Measurements from ENCODE around the gene GMNC. TPM values are rescaled to one million over a fixed set of nuclear protein-coding genes. Genes with fewer than 3 reads are reported as not detected.

Gene GMNC
- polyA plus RNA-seq, 1 donor from 2014 or later, result 0.48 TPM

DNA sequence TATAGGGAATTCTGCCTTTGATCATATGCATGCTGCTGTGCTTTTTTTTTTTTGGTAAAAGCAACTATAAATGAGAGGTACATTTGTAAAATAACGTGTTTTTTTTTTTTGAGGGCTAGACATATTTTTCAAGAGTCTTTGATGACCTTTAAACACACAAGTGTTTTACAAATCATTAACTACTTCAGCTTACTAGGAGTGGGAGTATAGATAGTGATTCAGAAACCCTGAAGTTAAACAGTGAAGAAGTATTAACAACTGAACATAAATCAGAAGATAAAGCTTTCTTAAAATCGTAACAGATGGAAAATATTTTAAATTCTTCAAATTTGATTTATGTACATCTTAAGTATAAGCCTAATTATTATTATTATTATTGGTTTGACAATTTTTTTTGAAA lies 2.9 kb upstream of the GMNC start:
- Histone ChIP-seq H3K79me2 (replicated peaks; ENCODE audit: insufficient read depth, low read length) (no peaks in the 10 kb centered on the region), H3K36me3 (ENCODE audit: insufficient read depth, low read length) (no peaks in the 10 kb centered on the region), H3K9me3 (ENCODE audit: low read length) (no peaks in the 10 kb centered on the region), H3K4me3 (ENCODE audit: low read length) (no peak overlapping the region), H3K27ac (ENCODE audit: low read length) (no peak overlapping the region), H4K20me1 (ENCODE audit: insufficient read depth) (no peaks in the 10 kb centered on the region), H2AFZ (ENCODE audit: low read depth, low read length) (no peak overlapping the region), H3K27me3 (ENCODE audit: insufficient read depth, low read depth, low read length) (peaks cover 61% of the 10 kb centered on the region), H3K4me2 (ENCODE audit: low read length) (no peak overlapping the region), H3K9me2 (ENCODE audit: insufficient read depth, low read length) (no peaks in the 10 kb centered on the region), H3F3A (ENCODE audit: insufficient read depth, low read length, poor library complexity, severe bottlenecking) (no peaks in the 10 kb centered on the region), H3K9ac (ENCODE audit: low read length) (no peak overlapping the region)
- no peak for TF ChIP-seq EP300 (conservative IDR thresholded peaks at IDR 0.05; ENCODE audit: poor library complexity, severe bottlenecking)
- no peak for TF ChIP-seq TAF1 (IDR thresholded peaks at IDR 0.05; ENCODE audit: low read depth)
- TF ChIP-seq EZH2 (IDR thresholded peaks at IDR 0.05; ENCODE audit: borderline replicate concordance, insufficient read depth, low read length, poor library complexity, severe bottlenecking), result no peak
- TF ChIP-seq, protein P1, sequence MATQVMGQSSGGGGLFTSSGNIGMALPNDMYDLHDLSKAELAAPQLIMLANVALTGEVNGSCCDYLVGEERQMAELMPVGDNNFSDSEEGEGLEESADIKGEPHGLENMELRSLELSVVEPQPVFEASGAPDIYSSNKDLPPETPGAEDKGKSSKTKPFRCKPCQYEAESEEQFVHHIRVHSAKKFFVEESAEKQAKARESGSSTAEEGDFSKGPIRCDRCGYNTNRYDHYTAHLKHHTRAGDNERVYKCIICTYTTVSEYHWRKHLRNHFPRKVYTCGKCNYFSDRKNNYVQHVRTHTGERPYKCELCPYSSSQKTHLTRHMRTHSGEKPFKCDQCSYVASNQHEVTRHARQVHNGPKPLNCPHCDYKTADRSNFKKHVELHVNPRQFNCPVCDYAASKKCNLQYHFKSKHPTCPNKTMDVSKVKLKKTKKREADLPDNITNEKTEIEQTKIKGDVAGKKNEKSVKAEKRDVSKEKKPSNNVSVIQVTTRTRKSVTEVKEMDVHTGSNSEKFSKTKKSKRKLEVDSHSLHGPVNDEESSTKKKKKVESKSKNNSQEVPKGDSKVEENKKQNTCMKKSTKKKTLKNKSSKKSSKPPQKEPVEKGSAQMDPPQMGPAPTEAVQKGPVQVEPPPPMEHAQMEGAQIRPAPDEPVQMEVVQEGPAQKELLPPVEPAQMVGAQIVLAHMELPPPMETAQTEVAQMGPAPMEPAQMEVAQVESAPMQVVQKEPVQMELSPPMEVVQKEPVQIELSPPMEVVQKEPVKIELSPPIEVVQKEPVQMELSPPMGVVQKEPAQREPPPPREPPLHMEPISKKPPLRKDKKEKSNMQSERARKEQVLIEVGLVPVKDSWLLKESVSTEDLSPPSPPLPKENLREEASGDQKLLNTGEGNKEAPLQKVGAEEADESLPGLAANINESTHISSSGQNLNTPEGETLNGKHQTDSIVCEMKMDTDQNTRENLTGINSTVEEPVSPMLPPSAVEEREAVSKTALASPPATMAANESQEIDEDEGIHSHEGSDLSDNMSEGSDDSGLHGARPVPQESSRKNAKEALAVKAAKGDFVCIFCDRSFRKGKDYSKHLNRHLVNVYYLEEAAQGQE (IDR thresholded peaks at IDR 0.05; ENCODE audit: borderline replicate concordance), result no peak
- TF ChIP-seq RAD21 (conservative IDR thresholded peaks at IDR 0.05), result no peak
- no peak for TF ChIP-seq SMC3 (conservative IDR thresholded peaks at IDR 0.05; ENCODE audit: poor library complexity)
- TF ChIP-seq MXI1 (conservative IDR thresholded peaks at IDR 0.05; ENCODE audit: poor library complexity, severe bottlenecking), result no peak

DNA sequence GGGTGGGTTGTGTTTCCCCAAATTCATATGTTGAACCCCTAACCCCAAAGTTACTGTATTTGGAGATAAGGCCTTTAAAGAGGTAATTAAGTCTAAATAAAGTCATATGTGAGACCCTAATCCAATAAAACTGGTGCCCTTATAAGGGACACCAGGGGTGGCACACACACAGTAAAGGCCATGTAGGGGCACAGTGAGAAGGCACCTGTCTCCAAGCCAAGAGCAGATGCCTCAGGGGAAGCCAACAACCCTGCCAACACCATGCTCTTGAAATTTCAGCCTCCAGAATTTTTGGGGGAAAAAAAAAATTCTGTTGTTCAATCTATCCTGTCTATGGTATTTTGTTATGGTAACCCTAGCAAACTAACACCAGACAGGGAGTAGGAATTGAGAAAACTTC lies 1.5 kb upstream of the GMNC start:
- no peak for TF ChIP-seq EP300 (conservative IDR thresholded peaks at IDR 0.05; ENCODE audit: poor library complexity, severe bottlenecking)
- no peak for TF ChIP-seq EZH2 (IDR thresholded peaks at IDR 0.05; ENCODE audit: borderline replicate concordance, insufficient read depth, low read length, poor library complexity, severe bottlenecking)
- no peak for TF ChIP-seq MXI1 (conservative IDR thresholded peaks at IDR 0.05; ENCODE audit: poor library complexity, severe bottlenecking)
- no peak for TF ChIP-seq TAF1 (IDR thresholded peaks at IDR 0.05; ENCODE audit: low read depth)
- TF ChIP-seq RAD21 (conservative IDR thresholded peaks at IDR 0.05), result no peak
- TF ChIP-seq, protein P2, sequence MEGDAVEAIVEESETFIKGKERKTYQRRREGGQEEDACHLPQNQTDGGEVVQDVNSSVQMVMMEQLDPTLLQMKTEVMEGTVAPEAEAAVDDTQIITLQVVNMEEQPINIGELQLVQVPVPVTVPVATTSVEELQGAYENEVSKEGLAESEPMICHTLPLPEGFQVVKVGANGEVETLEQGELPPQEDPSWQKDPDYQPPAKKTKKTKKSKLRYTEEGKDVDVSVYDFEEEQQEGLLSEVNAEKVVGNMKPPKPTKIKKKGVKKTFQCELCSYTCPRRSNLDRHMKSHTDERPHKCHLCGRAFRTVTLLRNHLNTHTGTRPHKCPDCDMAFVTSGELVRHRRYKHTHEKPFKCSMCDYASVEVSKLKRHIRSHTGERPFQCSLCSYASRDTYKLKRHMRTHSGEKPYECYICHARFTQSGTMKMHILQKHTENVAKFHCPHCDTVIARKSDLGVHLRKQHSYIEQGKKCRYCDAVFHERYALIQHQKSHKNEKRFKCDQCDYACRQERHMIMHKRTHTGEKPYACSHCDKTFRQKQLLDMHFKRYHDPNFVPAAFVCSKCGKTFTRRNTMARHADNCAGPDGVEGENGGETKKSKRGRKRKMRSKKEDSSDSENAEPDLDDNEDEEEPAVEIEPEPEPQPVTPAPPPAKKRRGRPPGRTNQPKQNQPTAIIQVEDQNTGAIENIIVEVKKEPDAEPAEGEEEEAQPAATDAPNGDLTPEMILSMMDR (IDR thresholded peaks at IDR 0.05; ENCODE audit: poor library complexity, severe bottlenecking), result no peak
- no peak for TF ChIP-seq SMC3 (conservative IDR thresholded peaks at IDR 0.05; ENCODE audit: poor library complexity)
- no peaks in the 10 kb centered on the region for H3F3A ChIP-seq (ENCODE audit: insufficient read depth, low read length, poor library complexity, severe bottlenecking)
- no peak overlapping the region for H3K4me2 ChIP-seq (ENCODE audit: low read length)
- no peaks in the 10 kb centered on the region for H3K9me2 ChIP-seq (ENCODE audit: insufficient read depth, low read length)
- H3K27ac ChIP-seq (ENCODE audit: low read length), result no peak overlapping the region
- H3K79me2 ChIP-seq (replicated peaks; ENCODE audit: insufficient read depth, low read length), result no peaks in the 10 kb centered on the region
- no peaks in the 10 kb centered on the region for H3K9me3 ChIP-seq (ENCODE audit: low read length)
- no peak overlapping the region for H2AFZ ChIP-seq (ENCODE audit: low read depth, low read length)
- H3K27me3 ChIP-seq (ENCODE audit: insufficient read depth, low read depth, low read length), result peaks cover 68% of the 10 kb centered on the region
- no peaks in the 10 kb centered on the region for H4K20me1 ChIP-seq (ENCODE audit: insufficient read depth)
- H3K36me3 ChIP-seq (ENCODE audit: insufficient read depth, low read length), result no peaks in the 10 kb centered on the region
- H3K4me3 ChIP-seq (ENCODE audit: low read length), result no peak overlapping the region
- no peak overlapping the region for H3K9ac ChIP-seq (ENCODE audit: low read length)

Data from neural cell (in vitro differentiated cells).